OCI-LY7 (cell line): ENCODE results near the gene SOS1.

Source experiments
- CTCF ChIP-seq: fragments of 200-600 bp; sonication (generic); conservative IDR thresholded peaks from 2 replicates; pipeline ENCODE4 v1.5.1; 2014; ENCODE audit warnings: mild to moderate bottlenecking, antibody characterized with exemption, low read length, moderate library complexity, mixed read lengths
- EZH2phosphoT487 ChIP-seq: fragments of 200-600 bp; sonication (generic); IDR thresholded peaks from 2 replicates; pipeline ENCODE4 v1.6.1; 2018; ENCODE audit warnings: low read depth, borderline replicate concordance, mild to moderate bottlenecking, mixed run types, antibody characterized with exemption, low read length, moderate library complexity, mixed read lengths

DNA sequence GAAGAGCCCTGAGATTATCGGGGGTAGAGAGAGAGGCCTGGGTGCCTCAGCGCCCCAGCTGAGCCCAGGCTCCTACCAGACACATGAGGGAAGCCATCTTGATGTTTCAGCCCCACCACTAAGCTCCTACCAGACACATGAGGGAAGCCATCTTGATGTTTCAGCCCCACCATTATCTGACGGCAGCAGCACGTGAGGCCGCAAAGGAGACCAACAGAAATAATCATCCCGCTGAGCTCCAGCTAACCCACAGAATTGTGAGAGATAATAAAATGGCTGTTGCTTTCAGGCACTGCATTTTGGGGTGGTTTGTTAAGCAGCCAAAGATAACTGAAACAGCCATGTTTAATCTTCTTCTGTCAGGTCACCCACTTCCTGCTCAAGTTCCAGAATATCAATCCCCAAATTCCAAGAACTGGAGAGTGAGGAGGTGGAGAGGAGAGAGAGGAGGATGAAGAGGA lies 29.3 kb upstream of the SOS1 start:
- TF ChIP-seq CTCF (no peak), EZH2phosphoT487 (no peak)
